Measurements from ENCODE around the gene CTAG2. TPM values are rescaled to one million over a fixed set of nuclear protein-coding genes. Genes with fewer than 3 reads are reported as not detected.
"Not testable (repeated sequence)": the region's sequence is repeated elsewhere in the genome, so short reads cannot be mapped to it uniquely, and the experiment has no call there.

The CTAG2 gene
- polyA plus RNA-seq, 1 donor = not detected

DNA sequence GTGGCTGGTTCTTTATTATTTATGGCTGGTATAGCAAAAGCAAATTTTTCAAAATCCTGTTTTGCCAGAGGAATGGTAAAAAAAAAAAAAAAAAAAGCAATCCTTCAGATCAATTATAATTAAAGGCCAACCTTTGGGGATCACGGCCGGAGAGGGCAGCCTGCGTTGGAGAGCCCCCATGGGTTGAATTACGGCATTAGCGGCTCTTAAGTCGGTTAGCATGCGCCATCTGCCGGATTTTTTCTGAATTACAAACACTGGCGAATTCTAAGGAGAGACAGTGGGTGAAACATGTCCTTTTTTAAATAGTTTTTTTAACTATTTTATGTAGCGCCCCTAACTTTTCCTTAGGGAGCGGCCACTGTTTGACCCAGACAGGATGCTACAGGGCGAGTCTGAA is 39.8 kb downstream of the CTAG2 start:
- no CpG with 5 or more reads among the region's 12 CpGs for WGBS (ENCODE audit: insufficient coverage, low lambda C conversion rate)
- not testable (repeated sequence) for H3K36me3 ChIP-seq (ENCODE audit: control insufficient read depth, insufficient read depth, low read length); DNase-seq; H3K4me1 ChIP-seq (ENCODE audit: control insufficient read depth, insufficient read depth, low read length); H3K27me3 ChIP-seq (ENCODE audit: control insufficient read depth, insufficient read depth, low read length); H3K27ac ChIP-seq (ENCODE audit: low read length); H3K9me3 ChIP-seq (ENCODE audit: control insufficient read depth, low read depth, low read length); H3K4me3 ChIP-seq (ENCODE audit: low read length)

DNA sequence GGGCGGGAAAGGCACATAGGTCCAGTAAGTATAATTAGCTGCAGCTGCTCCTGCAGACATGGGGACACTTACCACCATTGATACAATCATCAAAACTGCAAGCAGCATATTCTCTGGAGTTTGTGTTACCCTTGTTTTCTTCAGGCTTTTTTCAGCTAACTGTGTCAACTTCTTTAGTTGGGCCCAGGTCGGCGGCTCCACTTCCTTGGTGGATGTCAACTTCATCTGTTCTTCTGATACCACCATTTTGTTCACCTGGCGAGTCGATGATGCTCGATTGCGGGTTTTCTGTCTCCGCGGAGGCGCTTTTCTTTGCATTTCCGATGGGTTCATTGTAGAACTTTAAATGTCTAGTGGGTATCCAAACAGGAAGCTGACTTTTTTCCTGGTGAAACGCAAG is 42.2 kb downstream of the CTAG2 start:
- no CpG with 5 or more reads among the region's 12 CpGs for WGBS (ENCODE audit: insufficient coverage, low lambda C conversion rate)
- DNase-seq; H3K27me3 ChIP-seq (ENCODE audit: control insufficient read depth, insufficient read depth, low read length); H3K9me3 ChIP-seq (ENCODE audit: control insufficient read depth, low read depth, low read length); H3K27ac ChIP-seq (ENCODE audit: low read length); H3K36me3 ChIP-seq (ENCODE audit: control insufficient read depth, insufficient read depth, low read length); H3K4me3 ChIP-seq (ENCODE audit: low read length); H3K4me1 ChIP-seq (ENCODE audit: control insufficient read depth, insufficient read depth, low read length): not testable (repeated sequence)

DNA sequence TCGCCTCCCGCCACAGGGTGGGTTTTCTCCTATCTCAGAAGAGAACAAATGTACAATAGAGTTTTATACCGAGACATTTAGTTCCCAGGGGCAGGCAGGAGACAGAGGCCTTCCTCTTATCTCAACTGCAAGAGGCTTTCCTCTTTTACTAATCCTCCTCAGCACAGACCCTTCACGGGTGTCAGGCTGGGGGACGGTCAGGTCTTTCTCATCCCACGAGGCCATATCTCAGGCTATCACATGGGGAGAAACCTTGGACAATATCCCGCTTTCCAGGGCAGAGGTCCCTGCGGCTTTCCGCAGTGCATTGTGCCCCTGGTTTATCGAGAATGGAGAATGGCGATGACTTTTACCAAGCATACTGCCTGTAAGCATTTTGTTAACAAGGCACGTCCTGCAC is 44.6 kb downstream of the CTAG2 start:
- H3K27ac ChIP-seq (ENCODE audit: low read length); DNase-seq; H3K27me3 ChIP-seq (ENCODE audit: control insufficient read depth, insufficient read depth, low read length); H3K9me3 ChIP-seq (ENCODE audit: control insufficient read depth, low read depth, low read length); H3K4me3 ChIP-seq (ENCODE audit: low read length); H3K36me3 ChIP-seq (ENCODE audit: control insufficient read depth, insufficient read depth, low read length); H3K4me1 ChIP-seq (ENCODE audit: control insufficient read depth, insufficient read depth, low read length): not testable (repeated sequence)
- WGBS (ENCODE audit: insufficient coverage, low lambda C conversion rate) = no CpG with 5 or more reads among the region's 12 CpGs

DNA sequence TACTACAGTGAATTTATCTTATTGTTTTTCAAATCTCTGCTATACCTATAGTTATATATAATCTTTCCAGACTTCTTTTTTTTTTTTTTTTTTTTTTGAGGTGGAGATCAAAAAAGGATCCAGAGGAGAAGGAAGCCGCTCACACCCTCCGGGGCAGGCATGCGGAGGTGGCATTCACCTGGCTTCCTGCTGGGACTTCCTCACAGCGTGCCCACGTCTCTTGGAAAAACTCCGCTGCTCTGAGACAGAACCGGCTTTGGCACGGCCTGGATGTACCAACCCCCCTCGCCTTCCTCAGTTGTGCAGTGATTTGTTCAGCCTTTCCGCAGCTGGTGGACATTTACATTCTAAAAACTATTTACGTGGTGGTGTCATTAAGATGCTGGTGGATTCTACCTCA is 45.4 kb downstream of the CTAG2 start:
- no CpG with 5 or more reads among the region's 11 CpGs for WGBS (ENCODE audit: insufficient coverage, low lambda C conversion rate)
- not testable (repeated sequence) for H3K27me3 ChIP-seq (ENCODE audit: control insufficient read depth, insufficient read depth, low read length)

DNA sequence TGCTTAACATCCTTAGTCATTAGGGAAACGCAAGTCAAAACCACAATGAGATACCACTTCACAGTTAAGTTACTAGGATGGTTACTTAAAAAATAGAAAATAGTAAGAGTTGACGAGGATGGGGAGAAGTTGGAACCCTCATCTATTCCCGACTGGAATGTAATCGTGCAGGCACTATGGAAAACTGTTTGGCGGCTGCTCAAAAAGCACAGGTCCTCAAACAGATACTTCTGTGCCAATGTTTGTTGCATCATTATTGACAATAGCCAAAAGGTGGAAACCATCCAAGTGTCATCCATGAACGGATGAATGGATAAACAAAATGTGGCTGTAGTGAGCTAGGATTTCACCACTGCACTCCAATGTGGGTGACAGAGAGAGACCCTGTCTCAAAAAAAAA is 46.0 kb downstream of the CTAG2 start:
- Histone ChIP-seq H3K27ac (ENCODE audit: low read length) (no peak overlapping the region), H3K4me3 (ENCODE audit: low read length) (no peak overlapping the region), H3K4me1 (ENCODE audit: control insufficient read depth, insufficient read depth, low read length) (no peaks in the 10 kb centered on the region), H3K27me3 (ENCODE audit: control insufficient read depth, insufficient read depth, low read length) (no peaks in the 10 kb centered on the region), H3K9me3 (ENCODE audit: control insufficient read depth, low read depth, low read length) (no peaks in the 10 kb centered on the region), H3K36me3 (ENCODE audit: control insufficient read depth, insufficient read depth, low read length) (no peaks in the 10 kb centered on the region)
- no CpG with 5 or more reads among the region's 6 CpGs for WGBS (ENCODE audit: insufficient coverage, low lambda C conversion rate)
- DNase-seq = no peak

More for the DNA sequence above, 45.4 kb downstream of the CTAG2 start:
- not testable (repeated sequence) for H3K4me3 ChIP-seq (ENCODE audit: low read length); H3K4me1 ChIP-seq (ENCODE audit: control insufficient read depth, insufficient read depth, low read length); H3K36me3 ChIP-seq (ENCODE audit: control insufficient read depth, insufficient read depth, low read length); H3K27ac ChIP-seq (ENCODE audit: low read length); DNase-seq; H3K9me3 ChIP-seq (ENCODE audit: control insufficient read depth, low read depth, low read length)

DNA sequence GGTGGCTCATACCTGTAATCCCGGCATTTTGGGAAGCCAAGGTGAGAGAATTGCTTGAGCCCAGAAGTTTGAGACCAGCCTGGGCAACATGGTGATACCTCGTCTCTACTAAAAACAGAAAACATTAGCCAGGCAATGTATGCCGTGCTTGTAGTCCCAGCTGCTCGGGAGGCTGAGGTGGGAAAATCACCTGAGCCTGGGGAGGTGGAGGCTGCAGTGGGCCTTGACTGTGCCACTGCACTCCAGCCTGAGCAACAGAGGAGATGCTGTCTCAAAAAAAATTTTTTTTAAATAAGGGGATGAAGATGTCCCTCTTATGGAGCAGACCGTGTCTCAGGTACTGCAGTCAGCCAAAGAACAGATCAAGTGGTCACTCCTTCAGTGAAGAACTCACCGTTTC is 47.8 kb downstream of the CTAG2 start:
- Histone ChIP-seq H3K27ac (ENCODE audit: low read length) (no peak overlapping the region), H3K9me3 (ENCODE audit: control insufficient read depth, low read depth, low read length) (no peaks in the 10 kb centered on the region), H3K4me3 (ENCODE audit: low read length) (no peak overlapping the region), H3K27me3 (ENCODE audit: control insufficient read depth, insufficient read depth, low read length) (no peaks in the 10 kb centered on the region), H3K4me1 (ENCODE audit: control insufficient read depth, insufficient read depth, low read length) (no peaks in the 10 kb centered on the region), H3K36me3 (ENCODE audit: control insufficient read depth, insufficient read depth, low read length) (no peaks in the 10 kb centered on the region)
- DNase-seq = no peak
- no CpG with 5 or more reads among the region's 6 CpGs for WGBS (ENCODE audit: insufficient coverage, low lambda C conversion rate)

DNA sequence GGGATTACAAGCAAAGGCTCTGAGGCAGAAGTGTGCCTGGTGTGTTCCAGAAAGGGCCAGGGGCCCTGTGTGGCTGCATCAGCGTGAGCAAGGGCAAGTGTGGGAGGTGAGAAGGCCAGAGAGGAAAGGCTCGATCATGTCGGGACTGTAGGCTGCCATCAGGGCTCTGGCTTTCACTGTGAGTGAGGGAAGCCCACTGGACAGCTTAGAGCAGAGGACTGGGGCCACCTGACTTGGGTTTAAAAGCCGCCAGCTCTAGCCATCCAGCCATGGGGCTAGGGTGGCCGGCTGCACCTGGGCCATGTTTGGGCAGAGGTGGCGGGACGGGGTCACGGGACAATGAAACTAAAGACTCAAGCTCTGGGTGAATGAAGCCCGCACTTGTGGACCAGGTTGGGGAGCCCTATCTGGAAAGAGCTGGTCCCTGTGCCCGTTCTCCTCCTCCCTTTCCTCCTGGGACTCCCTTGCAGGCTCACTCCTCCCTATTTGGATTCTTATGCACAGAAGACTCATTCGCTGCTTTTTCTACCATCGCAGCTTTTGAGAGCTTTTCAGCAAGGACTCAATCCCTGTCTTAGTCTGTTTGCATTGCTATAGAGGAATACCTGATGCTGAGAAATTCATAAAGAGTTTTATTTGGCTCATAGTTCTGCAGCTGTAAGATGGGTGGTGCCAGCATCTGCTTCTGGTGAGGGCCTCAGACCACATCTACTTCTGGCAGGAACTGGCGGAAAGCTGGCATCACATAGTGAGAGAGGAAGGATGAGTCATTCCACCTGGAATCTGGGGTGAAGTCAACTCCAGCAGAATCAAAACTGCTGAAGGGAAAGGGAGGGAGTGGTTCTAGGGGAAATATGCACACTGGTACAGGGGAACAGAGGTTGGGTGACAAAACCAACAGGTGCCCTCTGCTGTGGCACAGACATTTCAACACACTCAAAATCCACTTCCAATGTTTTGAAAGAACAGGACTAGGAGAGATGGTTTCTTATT is 49.6 kb downstream of the CTAG2 start:
- DNase-seq = no peak

DNA sequence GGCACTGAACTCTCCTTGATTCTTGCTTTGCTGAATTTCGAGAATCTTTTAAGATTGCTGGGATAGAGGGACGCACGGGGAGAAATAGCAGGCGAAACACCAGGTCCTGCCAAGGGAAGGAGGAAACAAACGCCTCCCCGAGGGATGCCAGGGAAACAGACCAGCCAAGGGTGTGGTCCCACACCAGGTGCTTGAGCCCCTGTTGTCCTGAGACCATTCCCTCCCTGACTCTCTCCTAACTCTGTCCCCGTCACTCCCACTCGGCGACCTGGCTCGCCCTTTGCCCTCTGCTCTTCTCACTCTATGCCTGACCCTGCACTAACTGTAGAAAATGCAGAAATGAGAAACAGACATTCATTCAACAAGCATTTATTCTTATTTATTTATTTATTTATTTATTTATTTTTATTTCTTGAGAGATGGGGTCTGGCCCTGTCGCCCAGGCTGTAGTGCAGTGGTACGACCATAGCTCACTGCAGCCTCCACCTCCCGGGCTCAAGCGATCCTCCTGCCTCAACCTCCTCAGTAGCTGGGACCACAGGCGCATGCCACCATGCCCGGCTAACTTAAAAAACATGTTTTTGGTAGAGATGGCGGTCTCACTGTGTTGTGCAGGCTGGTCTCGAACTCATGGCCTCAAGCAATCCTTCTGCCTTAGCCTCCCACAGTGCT is 50.5 kb downstream of the CTAG2 start:
- H3K9me3 ChIP-seq (ENCODE audit: control insufficient read depth, low read depth, low read length) = no peaks in the 10 kb centered on the region
- no CpG with 5 or more reads among the region's 18 CpGs for WGBS (ENCODE audit: insufficient coverage, low lambda C conversion rate)
- H3K4me3 ChIP-seq (ENCODE audit: low read length) = no peak overlapping the region
- no peak overlapping the region for H3K27ac ChIP-seq (ENCODE audit: low read length)
- DNase-seq = no peak
- no peaks in the 10 kb centered on the region for H3K36me3 ChIP-seq (ENCODE audit: control insufficient read depth, insufficient read depth, low read length)
- no peaks in the 10 kb centered on the region for H3K27me3 ChIP-seq (ENCODE audit: control insufficient read depth, insufficient read depth, low read length)
- no peaks in the 10 kb centered on the region for H3K4me1 ChIP-seq (ENCODE audit: control insufficient read depth, insufficient read depth, low read length)

More for the DNA sequence above, 49.6 kb downstream of the CTAG2 start:
- no CpG with 5 or more reads among the region's 13 CpGs for WGBS (ENCODE audit: insufficient coverage, low lambda C conversion rate)
- Histone ChIP-seq H3K4me1 (ENCODE audit: control insufficient read depth, insufficient read depth, low read length) (no peaks in the 10 kb centered on the region), H3K4me3 (ENCODE audit: low read length) (no peak overlapping the region), H3K36me3 (ENCODE audit: control insufficient read depth, insufficient read depth, low read length) (no peaks in the 10 kb centered on the region), H3K27me3 (ENCODE audit: control insufficient read depth, insufficient read depth, low read length) (no peaks in the 10 kb centered on the region), H3K9me3 (ENCODE audit: control insufficient read depth, low read depth, low read length) (no peaks in the 10 kb centered on the region), H3K27ac (ENCODE audit: low read length) (no peak overlapping the region)

DNA sequence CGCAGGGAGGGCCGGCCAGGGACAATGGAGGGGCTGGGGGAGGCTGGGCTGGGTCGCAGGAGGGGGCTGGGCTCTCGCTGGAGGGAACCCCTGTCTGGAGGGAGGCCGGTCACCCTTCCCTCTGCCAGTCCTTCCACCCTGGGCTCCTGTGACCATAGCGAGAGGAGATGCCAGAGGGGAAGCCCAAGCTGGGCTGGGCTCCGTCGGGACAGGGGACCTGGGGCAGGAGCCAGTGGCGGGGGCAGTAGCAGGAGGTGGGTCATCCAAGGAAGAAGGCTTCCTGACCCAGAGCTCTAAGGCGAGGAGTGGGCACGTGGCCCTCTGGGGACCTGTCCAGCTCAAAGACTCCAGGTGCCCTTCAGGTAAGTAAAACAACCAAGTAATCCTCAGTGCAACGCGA is 51.2 kb downstream of the CTAG2 start:
- no peak overlapping the region for H3K4me3 ChIP-seq (ENCODE audit: low read length)
- no peaks in the 10 kb centered on the region for H3K4me1 ChIP-seq (ENCODE audit: control insufficient read depth, insufficient read depth, low read length)
- no peaks in the 10 kb centered on the region for H3K9me3 ChIP-seq (ENCODE audit: control insufficient read depth, low read depth, low read length)
- DNase-seq = no peak
- no peaks in the 10 kb centered on the region for H3K27me3 ChIP-seq (ENCODE audit: control insufficient read depth, insufficient read depth, low read length)
- WGBS (ENCODE audit: insufficient coverage, low lambda C conversion rate) = no CpG with 5 or more reads among the region's 13 CpGs
- H3K36me3 ChIP-seq (ENCODE audit: control insufficient read depth, insufficient read depth, low read length) = no peaks in the 10 kb centered on the region
- no peak overlapping the region for H3K27ac ChIP-seq (ENCODE audit: low read length)
